Mucosa of stomach (tissue), 1 donor: ENCODE data around the gene RNF157.
"Not testable (repeated sequence)": the region's sequence is repeated elsewhere in the genome, so short reads cannot be mapped to it uniquely, and the experiment has no call there.

ENCODE experiments used
- H3K27me3 ChIP-seq: one replicate; pipeline ENCODE4 v1.7.0; 2013; ENCODE audit warnings: mild to moderate bottlenecking, low read length; ENCODE audit not compliant: control insufficient read depth, insufficient read depth
- H3K36me3 ChIP-seq: one replicate; pipeline ENCODE4 v1.7.0; 2013; ENCODE audit warnings: low read length; ENCODE audit not compliant: control insufficient read depth, insufficient read depth
- H3K4me1 ChIP-seq: one replicate; pipeline ENCODE4 v1.7.0; 2013; ENCODE audit warnings: mild to moderate bottlenecking, low read length; ENCODE audit not compliant: control insufficient read depth, insufficient read depth
- H3K4me3 ChIP-seq: one replicate; pipeline ENCODE4 v1.7.0; 2013; ENCODE audit warnings: low read length
- H3K9ac ChIP-seq: one replicate; pipeline ENCODE4 v1.7.0; 2013; ENCODE audit warnings: mild to moderate bottlenecking, low read length, moderate library complexity
- H3K9me3 ChIP-seq: one replicate; pipeline ENCODE4 v1.7.0; 2013; ENCODE audit warnings: mild to moderate bottlenecking, low read length, moderate library complexity; ENCODE audit not compliant: control insufficient read depth
- donor health status: Pancreatic carcinoma.

Gene RNF157

DNA sequence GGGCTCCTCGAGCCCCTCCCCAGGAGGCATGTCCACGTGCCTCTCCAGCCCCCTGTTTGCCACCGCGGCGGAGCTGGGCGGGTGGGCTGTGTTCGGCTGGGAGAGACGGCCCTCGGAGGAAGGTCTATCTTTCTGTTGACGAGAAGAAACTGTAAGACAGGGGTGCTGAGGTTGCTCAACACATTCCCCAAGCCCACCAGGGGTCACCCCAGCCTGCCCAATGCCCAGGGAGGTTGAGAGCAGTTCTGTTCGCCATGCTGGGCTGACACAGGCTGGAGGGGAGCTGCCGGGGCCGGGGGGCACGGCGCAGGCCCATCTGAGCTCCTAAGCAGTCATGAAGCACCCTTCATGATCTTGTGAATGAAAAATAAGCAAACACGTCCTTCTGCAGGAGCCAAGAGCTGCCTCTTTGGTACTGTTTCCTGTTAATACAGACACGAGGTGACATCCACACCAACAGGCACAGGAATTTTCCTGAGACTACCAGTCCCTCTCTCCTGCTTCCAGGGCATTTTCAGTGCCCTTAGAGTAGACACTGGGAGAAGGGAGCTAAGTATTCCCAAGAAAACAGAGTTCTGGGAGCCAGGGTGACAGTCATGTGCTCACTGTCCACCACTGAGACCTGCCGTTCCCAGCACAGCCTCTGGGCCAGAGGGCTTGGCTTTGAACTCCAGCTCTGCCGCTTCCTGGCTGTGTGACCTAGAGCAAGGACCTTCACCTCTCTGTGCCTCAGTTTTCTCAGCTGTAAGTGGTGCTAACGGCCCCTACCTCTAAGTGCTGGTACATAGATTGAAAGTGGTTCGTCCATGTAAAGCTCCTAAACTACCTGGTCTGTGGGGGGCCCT, 34.0 kb upstream of the RNF157 start:
- H3K36me3 ChIP-seq: no peaks in the 10 kb centered on the region
- H3K9me3 ChIP-seq: no peaks in the 10 kb centered on the region
- H3K4me3 ChIP-seq: no peak overlapping the region
- no peaks in the 10 kb centered on the region for H3K27me3 ChIP-seq
- no peak overlapping the region for H3K9ac ChIP-seq
- peaks cover 40% of the 10 kb centered on the region for H3K4me1 ChIP-seq

DNA sequence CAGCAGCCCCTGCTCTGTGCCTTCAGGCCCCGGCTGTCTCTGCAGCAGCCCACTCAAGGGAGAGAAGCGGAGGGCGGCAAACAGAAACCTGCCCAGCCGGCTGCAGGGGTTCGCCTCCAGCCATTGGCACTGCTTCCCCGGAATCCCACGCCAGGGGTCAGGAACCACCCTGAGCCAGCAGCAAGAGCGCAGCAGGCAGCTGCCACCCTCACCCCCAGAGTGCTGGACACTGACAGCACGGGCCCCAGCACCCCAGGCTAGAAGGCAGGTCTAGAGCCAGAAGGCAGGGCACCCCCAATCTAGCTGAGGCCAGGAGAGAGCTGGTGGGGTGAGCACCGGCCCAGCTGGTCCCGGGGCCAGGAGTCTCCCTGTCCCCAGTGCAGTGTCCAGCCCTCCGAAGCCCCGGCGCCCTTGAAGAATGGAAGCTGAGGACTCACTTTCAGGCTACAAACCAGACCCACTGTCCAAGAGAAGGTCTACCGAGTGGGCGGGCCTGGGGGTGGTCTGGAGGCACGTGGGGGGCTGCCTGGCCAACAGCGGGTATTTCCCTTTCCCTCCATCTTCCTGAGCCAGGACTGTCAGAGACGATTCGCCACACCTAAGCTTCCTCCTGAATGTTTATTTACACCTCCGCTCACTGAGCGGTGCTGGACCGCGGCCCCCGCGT, 33.3 kb upstream of the RNF157 start:
- Histone ChIP-seq H3K27me3 (no peaks in the 10 kb centered on the region), H3K4me3 (no peak overlapping the region), H3K9ac (no peak overlapping the region), H3K9me3 (no peaks in the 10 kb centered on the region), H3K4me1 (peaks cover 43% of the 10 kb centered on the region), H3K36me3 (no peaks in the 10 kb centered on the region)

DNA sequence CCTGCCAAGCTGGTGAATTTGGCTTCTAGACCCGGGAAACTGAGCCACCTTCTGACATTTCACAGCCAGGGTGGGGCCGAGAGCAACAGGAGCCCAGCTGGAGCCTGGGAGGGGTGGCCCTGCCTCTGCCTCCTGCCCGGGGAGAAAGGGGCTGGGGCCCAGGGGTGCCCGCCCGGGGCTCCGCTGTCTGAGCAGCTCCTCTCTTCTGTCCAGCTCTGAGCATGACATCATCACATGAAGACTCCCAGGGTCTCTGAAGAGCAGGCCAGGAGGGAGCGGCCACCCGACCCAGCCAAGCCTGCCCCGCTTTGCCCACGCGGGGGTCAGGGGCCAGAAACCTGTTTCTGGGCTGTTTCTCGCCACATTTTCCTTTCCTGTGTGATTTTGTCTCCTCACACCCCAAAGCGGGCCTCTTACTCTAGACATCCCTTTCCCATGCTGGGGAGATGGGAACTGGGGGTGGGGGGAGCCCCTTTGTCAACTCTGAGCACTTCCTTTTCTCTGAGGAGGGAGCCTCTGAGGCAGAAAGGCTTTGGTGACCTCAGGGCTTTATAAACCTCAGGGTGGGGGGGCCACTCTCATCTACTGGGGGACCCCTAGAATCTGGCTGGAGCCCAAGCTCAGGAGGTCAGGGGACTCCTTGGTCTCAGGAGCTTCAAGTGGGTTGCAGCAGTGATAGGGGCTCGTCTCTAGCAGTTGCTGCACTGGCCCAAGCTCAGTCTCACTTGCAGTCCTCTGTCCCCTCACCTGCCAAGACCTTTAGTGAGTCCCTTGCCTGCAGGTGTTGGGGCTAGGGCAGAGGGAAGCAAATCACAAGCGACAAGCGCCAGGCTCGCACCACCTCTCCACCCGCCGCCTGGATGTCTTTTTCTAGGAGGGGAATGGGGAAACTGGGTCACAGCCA, 32.5 kb upstream of the RNF157 start:
- no peaks in the 10 kb centered on the region for H3K27me3 ChIP-seq
- H3K4me3 ChIP-seq: peak overlapping the region; percentile 41
- peak overlapping the region; percentile 89 for H3K9ac ChIP-seq
- peaks cover 6% of the 10 kb centered on the region for H3K36me3 ChIP-seq
- no peaks in the 10 kb centered on the region for H3K9me3 ChIP-seq
- H3K4me1 ChIP-seq: peaks cover 51% of the 10 kb centered on the region

DNA sequence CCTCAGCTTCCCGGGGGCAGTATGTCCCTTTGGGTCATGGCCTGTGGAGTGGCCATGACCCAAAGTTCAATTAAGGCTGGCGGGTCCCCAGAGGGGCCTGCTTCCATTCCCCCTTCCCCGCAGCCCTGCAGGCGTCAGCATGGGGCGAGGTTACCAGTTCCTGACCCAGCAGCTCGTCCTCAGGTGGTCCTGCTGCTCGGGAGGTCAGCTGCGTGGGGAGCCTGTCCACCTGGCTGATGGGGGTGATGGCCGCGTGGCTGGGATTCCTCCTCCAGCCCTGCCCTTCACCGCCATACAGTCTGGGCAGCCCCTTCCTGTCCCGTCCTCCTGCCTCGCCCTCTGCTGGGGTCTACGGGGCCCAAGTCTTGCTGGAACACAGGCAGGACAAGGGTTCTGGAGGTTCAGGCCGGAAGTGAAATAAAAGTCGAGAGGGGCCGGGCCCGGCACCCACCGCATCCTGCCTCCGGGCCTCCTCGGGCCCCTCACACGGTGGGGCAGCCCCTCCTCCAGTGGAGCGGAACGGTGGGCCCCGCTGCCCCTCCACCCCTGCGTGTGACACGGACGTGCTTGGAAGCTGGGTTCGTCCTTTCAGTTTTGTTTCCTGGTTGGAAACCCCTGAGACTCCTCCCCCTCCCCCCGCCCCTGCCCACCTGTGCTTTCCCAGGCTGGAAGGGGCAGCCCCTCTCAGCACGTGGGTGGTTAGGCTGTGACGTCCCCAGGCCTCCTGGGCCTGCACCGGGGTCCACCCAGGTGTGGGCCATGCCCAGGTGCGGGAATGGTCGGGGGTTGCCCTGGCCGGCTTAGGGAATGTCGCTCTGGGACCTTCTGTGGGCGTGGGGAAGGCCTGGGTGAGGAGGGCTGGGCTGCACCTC, 31.6 kb upstream of the RNF157 start:
- no peaks in the 10 kb centered on the region for H3K27me3 ChIP-seq
- peaks cover 60% of the 10 kb centered on the region for H3K4me1 ChIP-seq
- peak overlapping the region; percentile 89 for H3K9ac ChIP-seq
- peaks cover 6% of the 10 kb centered on the region for H3K36me3 ChIP-seq
- H3K9me3 ChIP-seq: no peaks in the 10 kb centered on the region
- peak overlapping the region; percentile 41 for H3K4me3 ChIP-seq

DNA sequence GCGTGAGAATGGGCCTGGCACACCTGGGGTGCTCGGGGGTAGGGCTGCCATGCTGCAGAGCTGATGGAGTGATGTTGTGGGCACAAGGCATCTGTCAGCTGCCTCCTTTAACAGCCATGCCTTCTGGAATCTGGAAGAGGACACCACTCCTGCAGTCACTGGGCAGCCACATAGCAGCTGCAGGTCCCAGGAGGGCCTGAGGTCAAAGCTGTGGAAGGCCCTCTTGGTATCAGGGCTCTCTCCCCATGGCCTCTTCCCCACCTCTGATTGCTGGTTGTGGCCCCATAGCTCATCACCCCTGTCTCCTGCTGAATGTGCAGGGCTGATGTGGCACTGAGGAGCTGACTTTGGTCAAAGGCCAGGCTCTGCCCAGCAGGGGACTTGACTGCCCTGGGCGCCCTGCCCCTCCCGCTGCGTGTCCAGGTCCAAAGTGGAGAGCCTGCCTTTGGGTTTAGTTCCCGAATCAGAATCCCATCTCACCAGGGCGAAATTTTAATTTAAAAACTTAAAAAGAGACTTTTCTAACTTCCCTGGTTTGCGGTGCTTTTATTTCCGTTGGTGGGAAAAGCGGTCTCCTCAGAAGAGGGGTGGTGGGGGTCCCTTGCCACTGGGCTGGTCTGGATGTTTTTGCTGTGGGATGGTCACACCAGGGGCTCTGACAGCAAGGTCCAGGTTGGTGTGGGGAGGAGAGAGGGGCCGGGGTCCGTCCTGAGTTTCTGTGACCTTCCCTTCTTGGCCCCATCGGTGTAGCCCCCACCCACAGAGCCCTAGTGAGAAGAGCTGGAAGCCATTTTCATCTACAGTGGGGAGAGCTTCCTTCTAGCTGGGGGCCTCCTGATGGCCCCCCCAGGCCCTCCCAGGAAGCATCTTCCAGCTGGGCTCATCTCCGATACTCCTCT, 30.7 kb upstream of the RNF157 start:
- Histone ChIP-seq H3K9me3 (no peaks in the 10 kb centered on the region), H3K4me3 (peak overlapping the region; percentile 41), H3K36me3 (peaks cover 6% of the 10 kb centered on the region), H3K9ac (peak overlapping the region; percentile 89), H3K27me3 (no peaks in the 10 kb centered on the region), H3K4me1 (peaks cover 65% of the 10 kb centered on the region)

DNA sequence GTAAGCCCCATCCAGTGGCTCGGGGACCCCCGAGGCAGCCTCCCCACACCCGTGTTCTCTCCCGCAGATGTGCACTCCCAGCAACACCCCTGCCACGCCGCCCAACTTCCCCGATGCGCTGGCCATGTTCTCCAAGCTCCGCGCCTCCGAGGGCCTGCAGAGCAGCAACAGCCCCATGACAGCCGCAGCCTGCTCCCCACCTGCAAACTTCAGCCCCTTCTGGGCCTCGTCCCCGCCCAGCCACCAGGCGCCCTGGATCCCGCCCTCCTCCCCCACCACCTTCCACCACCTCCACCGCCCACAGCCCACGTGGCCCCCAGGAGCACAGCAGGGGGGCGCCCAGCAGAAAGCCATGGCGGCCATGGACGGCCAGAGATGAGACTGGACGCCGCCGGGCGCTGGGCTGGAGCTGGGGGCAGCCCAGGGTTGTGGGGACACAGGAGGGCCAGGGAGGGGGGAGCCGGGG, 29.9 kb upstream of the RNF157 start:
- H3K27me3 ChIP-seq: no peaks in the 10 kb centered on the region
- no peaks in the 10 kb centered on the region for H3K9me3 ChIP-seq
- no peak overlapping the region for H3K9ac ChIP-seq
- peaks cover 65% of the 10 kb centered on the region for H3K4me1 ChIP-seq
- peaks cover 6% of the 10 kb centered on the region for H3K36me3 ChIP-seq
- no peak overlapping the region for H3K4me3 ChIP-seq

DNA sequence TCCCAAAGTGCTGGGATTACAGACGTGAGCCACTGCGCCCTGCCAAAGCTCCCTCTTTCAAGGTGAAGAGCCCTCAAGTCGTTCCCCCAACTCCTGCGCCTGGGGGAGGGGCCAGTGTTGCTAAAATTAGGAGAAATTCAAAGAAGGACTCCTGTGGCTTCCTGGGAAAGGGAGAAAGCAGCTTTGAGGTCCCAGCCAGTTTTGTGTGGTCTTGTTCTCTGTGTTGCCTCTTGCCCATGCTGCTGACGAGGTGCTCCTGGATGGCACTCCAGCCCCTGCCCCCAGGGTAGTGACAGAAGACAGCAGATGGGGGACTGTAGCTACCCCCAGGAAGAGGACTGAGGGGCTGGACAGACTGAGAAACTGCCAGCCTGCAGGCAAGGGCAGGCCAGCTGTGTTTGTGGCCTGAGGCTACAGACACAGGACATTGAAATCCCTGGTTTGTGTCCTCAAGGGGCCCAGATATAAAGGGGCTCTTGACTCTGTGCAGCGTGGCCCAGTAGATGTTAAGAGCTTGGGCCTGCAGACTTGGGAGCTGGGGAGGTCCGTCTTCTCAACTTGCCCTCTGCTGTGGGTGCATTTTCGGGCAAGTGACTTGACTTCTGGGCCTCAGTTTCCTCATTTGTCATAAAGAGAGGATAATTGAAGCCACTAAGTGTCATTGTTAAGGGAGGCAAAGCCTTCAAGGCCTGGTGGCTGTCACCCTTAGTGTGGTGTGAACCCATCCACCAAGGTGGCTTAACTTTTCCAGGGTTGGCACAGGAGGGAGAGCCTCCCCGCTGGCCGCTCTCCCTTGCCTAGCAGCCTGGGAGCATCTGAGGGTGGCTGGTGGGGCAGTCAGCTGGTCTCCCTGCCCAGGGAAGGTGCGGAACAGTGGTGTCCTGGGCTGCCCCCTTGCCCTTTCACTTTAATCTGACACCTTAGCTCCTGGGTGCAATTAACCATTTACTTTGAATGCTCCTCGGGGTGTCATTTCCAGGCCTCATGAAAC, 29.0 kb upstream of the RNF157 start:
- Histone ChIP-seq H3K4me1 (peaks cover 67% of the 10 kb centered on the region), H3K4me3 (no peak overlapping the region), H3K27me3 (no peaks in the 10 kb centered on the region), H3K9ac (peak overlapping the region; percentile 17), H3K36me3 (peaks cover 6% of the 10 kb centered on the region), H3K9me3 (no peaks in the 10 kb centered on the region)

DNA sequence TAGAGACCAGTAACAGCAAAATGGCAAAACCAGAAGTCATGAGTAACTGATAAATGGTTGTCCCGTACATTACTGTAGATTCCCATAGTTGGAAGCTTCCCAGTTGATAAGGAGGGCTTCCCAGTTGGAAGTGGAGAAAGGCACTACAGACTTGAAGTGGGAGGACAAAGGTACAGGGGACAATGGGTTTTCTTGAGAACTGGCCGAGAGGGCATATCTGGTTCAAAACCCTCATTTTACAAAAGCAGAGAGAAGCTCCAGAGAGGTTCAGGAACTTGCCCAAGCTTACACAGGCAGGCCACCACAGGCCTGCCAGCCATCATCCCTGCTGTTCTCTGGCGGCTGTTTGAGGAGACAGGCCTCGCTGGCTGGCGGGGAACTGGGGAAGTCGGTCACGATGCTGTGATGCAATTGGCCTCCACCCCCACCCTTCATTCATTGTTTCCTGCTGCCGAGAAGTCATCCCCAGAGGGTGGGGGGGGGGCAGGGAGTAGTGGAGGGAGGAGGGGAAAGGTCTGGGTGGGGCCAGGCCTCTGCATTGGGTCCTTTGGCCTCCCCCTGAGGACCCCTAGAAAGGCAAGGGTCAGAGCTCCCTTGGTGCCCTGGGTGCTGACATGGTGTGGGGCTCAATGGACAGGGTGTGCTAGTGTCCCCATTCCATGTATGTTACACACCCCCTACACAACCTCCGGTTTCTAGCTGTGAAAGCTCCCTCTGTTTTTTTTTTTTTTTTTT, 27.9 kb upstream of the RNF157 start:
- peaks cover 6% of the 10 kb centered on the region for H3K36me3 ChIP-seq
- peaks cover 72% of the 10 kb centered on the region for H3K4me1 ChIP-seq
- no peak overlapping the region for H3K4me3 ChIP-seq
- H3K9me3 ChIP-seq: no peaks in the 10 kb centered on the region
- H3K27me3 ChIP-seq: no peaks in the 10 kb centered on the region
- H3K9ac ChIP-seq: peak overlapping the region; percentile 51

DNA sequence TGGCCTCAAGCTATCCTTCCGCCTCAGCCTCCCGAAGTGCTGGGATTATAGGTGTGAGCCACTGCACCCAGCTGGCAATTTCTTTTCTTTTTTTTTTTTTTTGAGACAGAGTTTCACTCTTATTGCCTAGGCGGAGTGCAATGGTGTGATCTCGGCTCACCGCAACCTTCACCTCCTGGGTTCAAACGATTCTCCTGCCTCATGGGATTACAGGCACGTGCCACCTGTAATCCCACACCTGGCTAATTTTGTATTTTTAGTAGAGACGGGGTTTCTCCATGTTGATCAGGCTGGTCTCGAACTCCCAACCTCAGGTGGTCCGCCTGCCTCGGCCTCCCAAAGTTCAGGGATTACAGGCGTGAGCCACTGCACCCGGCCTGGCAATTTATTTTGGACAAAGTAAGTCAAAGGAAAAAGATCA, 27.3 kb upstream of the RNF157 start:
- H3K9ac ChIP-seq: peak overlapping the region; percentile 51
- not testable (repeated sequence) for H3K27me3 ChIP-seq, H3K4me3 ChIP-seq, H3K9me3 ChIP-seq, H3K36me3 ChIP-seq
- H3K4me1 ChIP-seq: peaks cover 72% of the 10 kb centered on the region
